OCI-LY3 (cell line): Measurements from ENCODE around the gene ARHGAP24.
A peak's percentile ranks its signal among the peaks of the same experiment; 100 is the strongest.

ENCODE experiments used
- H2AFZ ChIP-seq: fragments of 200-600, 300-600 bp; shearing (Covaris generic); 2 replicates; pipeline ENCODE4 v1.6.0; 2014; ENCODE audit warnings: antibody characterized with exemption, low read depth, low read length
- H3K27ac ChIP-seq: fragments of 200-600, 300-600 bp; sonication (generic); 2 replicates; pipeline ENCODE4 v1.5.1; 2014; ENCODE audit warnings: mild to moderate bottlenecking, low read length, moderate library complexity, mixed read lengths
- H3K27me3 ChIP-seq: fragments of 200-600, 300-600 bp; sonication (generic); 2 replicates; pipeline ENCODE4 v1.6.1; 2014; ENCODE audit warnings: low read depth, low read length, mixed read lengths
- H3K36me3 ChIP-seq: fragments of 200-600, 300-600 bp; sonication (generic); replicated peaks from 2 replicates; pipeline ENCODE3; 2014; ENCODE audit warnings: low read depth, low read length, mixed read lengths
- H3K4me1 ChIP-seq: fragments of 300-600, 200-600 bp; sonication (generic); 2 replicates; pipeline ENCODE4 v1.6.1; 2014; ENCODE audit warnings: low read length, mixed read lengths
- H3K4me2 ChIP-seq: fragments of 200-600, 300-600 bp; sonication (generic); 2 replicates; pipeline ENCODE4 v1.6.1; 2014; ENCODE audit warnings: low read length, mixed read lengths
- H3K4me3 ChIP-seq: fragments of 300-600, 200-600 bp; sonication (generic); 2 replicates; pipeline ENCODE4 v1.5.1; 2014; ENCODE audit warnings: antibody characterized with exemption, mild to moderate bottlenecking, low read length, moderate library complexity
- H3K79me2 ChIP-seq: fragments of 300-600, 200-600 bp; shearing (Covaris generic); 2 replicates; pipeline ENCODE4 v1.6.1; 2014; ENCODE audit warnings: mild to moderate bottlenecking, low read length, mixed read lengths
- H3K9ac ChIP-seq: fragments of 300-600, 200-600 bp; shearing (Covaris generic); 2 replicates; pipeline ENCODE4 v1.6.0; 2014; ENCODE audit warnings: mild to moderate bottlenecking, low read length, moderate library complexity
- H3K9me3 ChIP-seq: fragments of 200-600, 300-600 bp; shearing (Covaris generic); 2 replicates; pipeline ENCODE4 v1.6.1; 2014; ENCODE audit warnings: low read length, mixed read lengths; ENCODE audit not compliant: insufficient read depth
- H4K20me1 ChIP-seq: fragments of 200-600, 300-600 bp; sonication (generic); 2 replicates; pipeline ENCODE4 v1.6.1; 2016; ENCODE audit warnings: low read length, mixed read lengths; ENCODE audit not compliant: insufficient read depth
- EZH2phosphoT487 ChIP-seq: fragments of 200-600 bp; shearing (Covaris generic); IDR thresholded peaks from 2 replicates; pipeline ENCODE4 v1.6.1; 2018; ENCODE audit warnings: antibody characterized with exemption, mixed run types, low read depth
- TF ChIP-seq, protein P1 (sequence below): fragments of 200-600, 300-600 bp; sonication (generic); IDR thresholded peaks from 2 replicates; pipeline ENCODE4 v1.5.1; 2014; ENCODE audit warnings: antibody characterized with exemption, low read length, low read depth

The ARHGAP24 gene

DNA sequence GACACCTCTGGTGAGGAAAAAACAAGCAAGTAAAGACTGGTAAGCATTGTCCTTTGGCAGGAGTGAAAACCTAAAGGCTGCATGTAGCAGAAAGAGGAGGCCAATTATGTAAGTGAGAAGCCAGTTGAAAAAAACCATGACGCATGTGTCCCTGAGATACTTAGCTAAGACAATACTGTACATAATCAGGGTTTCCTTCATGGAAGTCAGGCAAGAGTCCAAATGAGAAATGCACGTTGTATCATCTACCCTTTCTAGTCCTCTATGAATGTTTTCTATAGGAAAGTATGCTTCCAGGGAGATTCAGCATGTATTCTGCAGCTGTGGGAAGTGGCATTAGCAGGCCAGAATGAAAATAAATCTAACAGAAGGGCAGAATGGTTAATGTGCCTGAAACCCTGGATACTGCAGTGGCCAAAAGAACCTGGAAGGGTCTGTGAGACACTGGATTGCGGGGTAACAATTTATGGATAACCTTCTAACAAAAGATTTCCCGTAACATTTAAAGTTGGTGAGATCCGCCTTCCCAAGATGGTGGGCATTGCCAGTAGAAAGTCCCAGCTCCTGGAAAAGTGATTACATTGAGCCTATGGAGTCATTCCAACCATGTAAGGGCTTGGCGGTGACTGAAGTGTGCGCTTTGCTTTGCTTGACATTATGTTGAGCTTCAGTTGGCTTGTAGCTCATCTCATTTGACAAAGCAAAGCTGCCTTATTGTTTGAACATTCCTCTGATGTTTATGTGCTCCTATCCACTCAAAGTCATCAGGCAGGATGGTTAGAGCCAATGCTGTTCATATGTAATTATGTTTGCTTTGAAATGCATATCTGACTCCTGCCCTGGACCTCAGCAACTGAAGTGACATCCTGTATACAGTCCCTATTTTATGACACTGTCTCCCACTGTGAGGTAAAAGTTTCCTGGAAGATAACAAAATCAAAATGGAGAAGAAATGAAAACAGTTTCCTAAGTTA is 200.4 kb downstream of the ARHGAP24 start:
- Histone ChIP-seq H3K27me3 (no peaks in the 10 kb centered on the region), H3K9ac (no peak overlapping the region), H3K4me3 (no peak overlapping the region), H3K79me2 (peaks cover 73% of the 10 kb centered on the region), H3K36me3 (peaks cover 29% of the 10 kb centered on the region), H3K4me2 (no peak overlapping the region), H4K20me1 (no peaks in the 10 kb centered on the region), H3K27ac (0 out of 2 replicates have a peak overlapping the region, but pooled peaks have one; percentile 87), H2AFZ (no peak overlapping the region), H3K4me1 (peaks cover 94% of the 10 kb centered on the region), H3K9me3 (no peaks in the 10 kb centered on the region)
- TF ChIP-seq, protein P1, sequence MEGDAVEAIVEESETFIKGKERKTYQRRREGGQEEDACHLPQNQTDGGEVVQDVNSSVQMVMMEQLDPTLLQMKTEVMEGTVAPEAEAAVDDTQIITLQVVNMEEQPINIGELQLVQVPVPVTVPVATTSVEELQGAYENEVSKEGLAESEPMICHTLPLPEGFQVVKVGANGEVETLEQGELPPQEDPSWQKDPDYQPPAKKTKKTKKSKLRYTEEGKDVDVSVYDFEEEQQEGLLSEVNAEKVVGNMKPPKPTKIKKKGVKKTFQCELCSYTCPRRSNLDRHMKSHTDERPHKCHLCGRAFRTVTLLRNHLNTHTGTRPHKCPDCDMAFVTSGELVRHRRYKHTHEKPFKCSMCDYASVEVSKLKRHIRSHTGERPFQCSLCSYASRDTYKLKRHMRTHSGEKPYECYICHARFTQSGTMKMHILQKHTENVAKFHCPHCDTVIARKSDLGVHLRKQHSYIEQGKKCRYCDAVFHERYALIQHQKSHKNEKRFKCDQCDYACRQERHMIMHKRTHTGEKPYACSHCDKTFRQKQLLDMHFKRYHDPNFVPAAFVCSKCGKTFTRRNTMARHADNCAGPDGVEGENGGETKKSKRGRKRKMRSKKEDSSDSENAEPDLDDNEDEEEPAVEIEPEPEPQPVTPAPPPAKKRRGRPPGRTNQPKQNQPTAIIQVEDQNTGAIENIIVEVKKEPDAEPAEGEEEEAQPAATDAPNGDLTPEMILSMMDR: no peak
- no peak for TF ChIP-seq EZH2phosphoT487

DNA sequence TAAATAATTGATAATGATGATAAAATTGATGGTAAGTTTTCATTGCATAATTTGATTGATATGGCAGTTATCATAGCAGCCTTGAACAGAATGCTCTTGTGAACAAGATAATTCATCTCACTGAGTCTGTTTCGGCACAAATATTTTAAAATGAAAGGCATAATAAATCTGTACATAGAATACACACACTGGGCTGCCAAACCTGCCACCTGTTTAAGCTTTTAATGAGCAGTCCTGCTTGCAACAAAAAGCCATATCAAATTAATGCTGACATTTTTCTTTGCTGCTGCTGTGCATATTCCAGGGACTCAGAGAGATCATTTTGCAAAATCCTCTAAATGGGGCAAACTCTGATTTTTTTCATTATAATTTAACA is 201.1 kb downstream of the ARHGAP24 start:
- Histone ChIP-seq H4K20me1 (no peaks in the 10 kb centered on the region), H3K27ac (no peak overlapping the region), H3K27me3 (no peaks in the 10 kb centered on the region), H2AFZ (no peak overlapping the region), H3K4me1 (peaks cover 94% of the 10 kb centered on the region), H3K9me3 (no peaks in the 10 kb centered on the region), H3K79me2 (peaks cover 67% of the 10 kb centered on the region), H3K4me3 (no peak overlapping the region), H3K4me2 (no peak overlapping the region), H3K36me3 (peaks cover 26% of the 10 kb centered on the region), H3K9ac (no peak overlapping the region)
- TF ChIP-seq, protein P1: no peak
- no peak for TF ChIP-seq EZH2phosphoT487

DNA sequence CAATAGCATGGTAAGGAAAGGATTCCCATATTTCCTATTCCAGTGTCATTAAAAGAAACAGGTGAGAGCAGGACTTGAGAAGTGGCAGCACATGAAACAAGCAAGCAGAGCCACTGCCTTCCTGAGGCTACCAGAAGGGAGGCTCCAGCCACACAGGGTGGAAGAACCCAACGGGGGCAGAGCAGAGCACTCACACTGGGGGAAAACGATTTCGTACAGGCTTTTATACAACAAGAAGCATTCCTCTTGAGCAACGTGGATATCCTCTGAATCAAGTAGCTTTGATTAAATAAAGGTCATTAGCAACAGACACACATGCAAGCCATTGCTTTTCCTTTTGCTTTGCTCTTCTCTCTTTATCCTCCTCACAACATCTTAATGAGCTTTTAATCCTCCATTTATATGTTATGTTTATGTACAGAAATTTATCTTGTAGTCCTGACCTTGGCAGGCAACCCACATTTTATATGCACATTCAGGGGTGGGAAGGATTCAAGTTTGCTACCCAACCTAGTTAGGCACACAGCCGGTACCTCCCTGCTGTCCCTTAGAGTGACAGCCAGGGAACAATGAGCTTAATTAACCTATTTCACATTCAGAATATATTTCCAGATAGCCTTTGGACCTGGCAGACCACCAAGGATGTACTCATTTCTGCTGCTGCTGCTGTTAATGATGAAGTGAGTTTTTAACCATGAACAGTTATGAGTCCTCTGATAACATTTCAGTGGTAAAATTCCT is 202.1 kb downstream of the ARHGAP24 start:
- Histone ChIP-seq H3K27me3 (no peaks in the 10 kb centered on the region), H3K4me1 (peaks cover 94% of the 10 kb centered on the region), H4K20me1 (no peaks in the 10 kb centered on the region), H3K4me2 (peak overlapping the region; percentile 63), H3K27ac (peak overlapping the region; percentile 94; the same call in 1 of the 2 replicates), H2AFZ (no peak overlapping the region), H3K9ac (peak overlapping the region; percentile 24; the same call in 1 of the 2 replicates), H3K79me2 (peaks cover 64% of the 10 kb centered on the region), H3K9me3 (no peaks in the 10 kb centered on the region), H3K36me3 (peaks cover 26% of the 10 kb centered on the region), H3K4me3 (no peak overlapping the region)
- TF ChIP-seq EZH2phosphoT487: no peak
- TF ChIP-seq, protein P1: no peak

GRCh38 chr4:85681221-85681657 is 206.3 kb downstream of the ARHGAP24 start:
- peak overlapping the region; percentile 55 for H3K9ac ChIP-seq

More at GRCh38 chr4:85681221-85681657, 206.3 kb downstream of the ARHGAP24 start:
- H3K27ac ChIP-seq: peak overlapping the region; percentile 94
- H3K79me2 ChIP-seq: peaks cover 55% of the 10 kb centered on the region
- peak overlapping the region; percentile 63 for H3K4me2 ChIP-seq
- H3K4me3 ChIP-seq: 0 out of 2 replicates have a peak overlapping the region, but pooled peaks have one; percentile 3
- H3K9me3 ChIP-seq: no peaks in the 10 kb centered on the region
- TF ChIP-seq, protein P1: no peak
- H3K27me3 ChIP-seq: no peaks in the 10 kb centered on the region
- no peak overlapping the region for H2AFZ ChIP-seq
- H4K20me1 ChIP-seq: no peaks in the 10 kb centered on the region
- peaks cover 17% of the 10 kb centered on the region for H3K36me3 ChIP-seq
- H3K4me1 ChIP-seq: peaks cover 96% of the 10 kb centered on the region
